Measurements from ENCODE around the gene RYR3.
"Not testable (repeated sequence)": the region's sequence is repeated elsewhere in the genome, so short reads cannot be mapped to it uniquely, and the experiment has no call there.

GRCh38 chr15:33819499-33819898 lies 508.7 kb downstream of the RYR3 start:
- TF ChIP-seq CTCF (conservative IDR thresholded peaks at IDR 0.05; ENCODE audit: low read length); EZH2phosphoT487 (IDR thresholded peaks at IDR 0.05; ENCODE audit: borderline replicate concordance): not testable (repeated sequence)
